Hypothalamus (tissue), 51 donors: ENCODE measurements around the gene PRDX1.

Experiments
- DNase-seq, 51 donors: peaks; one replicate each; lab custom pipeline; 2025; lab: John Stamatoyannopoulos, UW

Gene PRDX1

GRCh38 chr1:45521413-45522323 is at the start of gene PRDX1:
Gene PRDX1, minus strand, starts transcription at chr1:45521884. Its CDS starts 2,841 bp downstream, at chr1:45519043.
- peak; percentile 60 to 98 (median 93) for DNase-seq

- DNase-seq = no peak
Measured at GRCh38 chr1:45570631-45571030, 48.9 kb upstream of the PRDX1 start.

- DNase-seq = peak in 45 of 51 donors; percentile 8 to 78 (median 49)
Measured at GRCh38 chr1:45569962-45570581, 48.4 kb upstream of the PRDX1 start.

GRCh38 chr1:45569571-45569961 is 47.9 kb upstream of the PRDX1 start:
- no peak for DNase-seq

- DNase-seq = no peak
Measured at GRCh38 chr1:45568421-45568820, 46.7 kb upstream of the PRDX1 start.

- no peak for DNase-seq
Measured at GRCh38 chr1:45567911-45568310, 46.2 kb upstream of the PRDX1 start.

- DNase-seq = peak in 1 of 51 donors; percentile 2
Measured at GRCh38 chr1:45566722-45567121, 45.0 kb upstream of the PRDX1 start.

GRCh38 chr1:45563843-45564242 is 42.2 kb upstream of the PRDX1 start:
- DNase-seq = no peak

- no peak for DNase-seq
Measured at GRCh38 chr1:45557422-45557944, 35.8 kb upstream of the PRDX1 start.

- no peak for DNase-seq
Measured at GRCh38 chr1:45554198-45554597, 32.5 kb upstream of the PRDX1 start.

GRCh38 chr1:45552331-45552730 is 30.6 kb upstream of the PRDX1 start:
- DNase-seq = no peak

- no peak for DNase-seq
Measured at GRCh38 chr1:45551684-45552083, 30.0 kb upstream of the PRDX1 start.

GRCh38 chr1:45550401-45551351 is 29.0 kb upstream of the PRDX1 start, which contains the start of gene AKR1A1:
Gene AKR1A1, plus strand, starts transcription at chr1:45550826. Its CDS starts 10,969 bp downstream, at chr1:45561795.
- DNase-seq = peak; percentile 50 to 97 (median 80)

GRCh38 chr1:45545553-45546310 is 24.0 kb upstream of the PRDX1 start:
- DNase-seq = no peak

- no peak for DNase-seq
Measured at GRCh38 chr1:45545019-45545493, 23.4 kb upstream of the PRDX1 start.

GRCh38 chr1:45544530-45544929 is 22.8 kb upstream of the PRDX1 start:
- no peak for DNase-seq

- peak in 31 of 51 donors; percentile 2 to 40 (median 13) for DNase-seq
Measured at GRCh38 chr1:45543581-45544417, 22.1 kb upstream of the PRDX1 start.

GRCh38 chr1:45542591-45542990 is 20.9 kb upstream of the PRDX1 start:
- DNase-seq = no peak

GRCh38 chr1:45541193-45541592 is 19.5 kb upstream of the PRDX1 start:
- DNase-seq = no peak
